CD4-positive, CD25-positive, alpha-beta regulatory T cell (primary cell): Measurements from ENCODE around the gene KLRB1. TPM values are rescaled to one million over a fixed set of nuclear protein-coding genes. Genes with fewer than 3 reads are reported as not detected.
"Not testable (repeated sequence)": the region's sequence is repeated elsewhere in the genome, so short reads cannot be mapped to it uniquely, and the experiment has no call there.

Experiments
- ATAC-seq, 2 donors: fragments of 150-1000 bp; cut with Tn5 transposase; one replicate each; pipeline ENCODE4 v1.10.0; 2021; ENCODE audit warnings: low read depth in 2 of 2, moderate number of reproducible peaks in 2 of 2, moderate library complexity in 1 of 2
- DNase-seq, 3 donors: peaks; one replicate each; pipeline versions ENCODE4 v3.0.0 to v3.0.0-alpha.2; 2012 to 2022; ENCODE audit warnings: mixed read lengths in 1 of 3
- H3K27ac ChIP-seq: one replicate; pipeline ENCODE4 v1.7.0; 2013; ENCODE audit warnings: mild to moderate bottlenecking, low read length; ENCODE audit not compliant: insufficient read depth, poor library complexity, severe bottlenecking
- H3K27me3 ChIP-seq: one replicate; pipeline ENCODE4 v1.7.0; 2013; ENCODE audit warnings: low read length; ENCODE audit not compliant: control insufficient read depth, insufficient read depth
- H3K36me3 ChIP-seq: one replicate; pipeline ENCODE4 v1.7.0; 2013; ENCODE audit warnings: mild to moderate bottlenecking, low read length, moderate library complexity; ENCODE audit not compliant: control insufficient read depth, insufficient read depth
- H3K4me1 ChIP-seq: 2 replicates; pipeline ENCODE4 v1.7.0; 2013; ENCODE audit warnings: mild to moderate bottlenecking, low read length; ENCODE audit not compliant: insufficient read depth, control insufficient read depth, poor library complexity, severe bottlenecking
- H3K4me3 ChIP-seq: one replicate; pipeline ENCODE4 v1.7.0; 2013; ENCODE audit warnings: low read depth, mild to moderate bottlenecking, low read length, moderate library complexity
- H3K9me3 ChIP-seq, 2 experiments: 1 replicate in 1 of 2; 2 replicates in 1 of 2; pipeline ENCODE4 v1.7.0; 2013; ENCODE audit warnings: low read length in 2 of 2, mild to moderate bottlenecking in 1 of 2, moderate library complexity in 1 of 2; ENCODE audit not compliant: control insufficient read depth in 2 of 2
- H3K27ac Mint-ChIP-seq, 3 donors: one replicate each; pipeline ENCODE4 v1.8.0; 2020 to 2022; ENCODE audit warnings: mild to moderate bottlenecking in 3 of 3, mixed read lengths in 3 of 3, moderate library complexity in 2 of 3
- H3K27me3 Mint-ChIP-seq: one replicate; pipeline ENCODE4 v1.8.0; 2022; ENCODE audit warnings: mild to moderate bottlenecking, mixed read lengths
- H3K36me3 Mint-ChIP-seq: one replicate; pipeline ENCODE4 v1.8.0; 2020; ENCODE audit warnings: mixed read lengths
- H3K4me1 Mint-ChIP-seq, 4 donors: one replicate each; pipeline ENCODE4 v1.8.0; 2020 to 2022; ENCODE audit warnings: mixed read lengths in 4 of 4, mild to moderate bottlenecking in 1 of 4
- H3K4me3 Mint-ChIP-seq, 4 donors: one replicate each; pipeline ENCODE4 v1.8.0; 2020 to 2022; ENCODE audit warnings: mild to moderate bottlenecking in 4 of 4, mixed read lengths in 4 of 4, moderate library complexity in 3 of 4
- H3K9me3 Mint-ChIP-seq, 7 donors: one replicate each; pipeline ENCODE4 v1.8.0; 2020 to 2022; ENCODE audit warnings: mixed read lengths in 7 of 7, mild to moderate bottlenecking in 3 of 7, moderate library complexity in 2 of 7
- polyA plus RNA-seq, 4 donors: library from polyadenylated mRNA; unstranded; fragments of 300-500 nt; fragmentation: Illumina TruSeq; gene quantifications; one replicate each; pipeline ENCODE4 v1.2.3, GENCODE V29; 2021
- total RNA-seq: library from RNA; stranded (reverse); gene quantifications from one replicate; pipeline ENCODE4 v1.2.3, GENCODE V29; 2022

The KLRB1 gene
- total and polyA plus RNA-seq, 5 donors from 2014 or later = 14.4 to 30.5 (median 21.6) TPM

DNA sequence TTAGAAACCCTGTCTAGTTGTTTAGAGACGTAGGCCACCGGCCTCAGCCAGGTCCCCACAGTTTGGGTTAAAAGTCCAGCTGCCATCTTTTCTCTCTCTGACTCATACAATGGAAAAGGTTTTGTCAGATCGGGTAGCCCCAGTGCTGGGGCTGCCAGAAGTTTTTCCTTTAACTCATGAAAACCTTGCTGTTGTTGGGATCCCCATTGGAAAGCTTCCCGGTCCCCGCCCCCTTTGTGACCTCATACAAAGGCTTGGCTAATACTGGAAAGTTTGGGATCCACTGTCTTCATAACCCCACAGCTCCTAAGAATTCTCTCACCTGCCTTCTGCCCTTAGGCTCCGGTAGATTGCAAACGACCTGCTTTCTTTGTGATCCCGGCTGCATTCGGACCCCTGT, 40.6 kb downstream of the KLRB1 start:
- H3K27me3 ChIP-seq, DNase-seq, H3K4me1 ChIP-seq, H3K36me3 ChIP-seq, H3K27me3 Mint-ChIP-seq, H3K27ac Mint-ChIP-seq, H3K36me3 Mint-ChIP-seq, H3K4me1 Mint-ChIP-seq, H3K9me3 ChIP-seq, H3K4me3 Mint-ChIP-seq, H3K4me3 ChIP-seq, ATAC-seq, H3K27ac ChIP-seq, H3K9me3 Mint-ChIP-seq: not testable (repeated sequence)

- DNase-seq, H3K36me3 ChIP-seq, H3K4me3 Mint-ChIP-seq, H3K27me3 ChIP-seq, H3K9me3 ChIP-seq, H3K9me3 Mint-ChIP-seq, H3K36me3 Mint-ChIP-seq, H3K4me1 ChIP-seq, H3K27me3 Mint-ChIP-seq, H3K27ac ChIP-seq, H3K4me3 ChIP-seq, H3K4me1 Mint-ChIP-seq, H3K27ac Mint-ChIP-seq, ATAC-seq: not testable (repeated sequence)
Observed at GRCh38 chr12:9566113-9566512, 41.6 kb downstream of the KLRB1 start.

DNA sequence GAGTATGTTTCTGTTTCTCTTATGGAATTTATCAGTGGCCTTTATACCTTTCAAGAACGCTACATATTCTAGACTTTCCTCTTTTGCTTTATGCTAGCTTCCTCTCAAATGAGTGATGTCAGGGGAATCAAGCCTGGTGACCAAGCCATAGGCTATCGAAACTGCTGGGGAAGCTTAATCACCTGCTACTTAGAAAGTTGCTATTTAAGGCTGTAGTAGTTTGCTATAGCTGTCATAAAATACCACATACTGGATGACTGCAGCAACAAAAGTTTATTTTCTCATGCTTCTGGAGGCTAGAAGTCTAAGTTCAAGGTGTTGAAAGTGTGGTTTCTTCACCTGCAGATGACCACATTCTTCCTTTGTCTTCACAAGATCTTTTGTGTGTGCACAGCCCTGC, 43.3 kb downstream of the KLRB1 start:
- not testable (repeated sequence) for H3K27me3 ChIP-seq, H3K27me3 Mint-ChIP-seq, H3K4me1 ChIP-seq, H3K4me1 Mint-ChIP-seq, ATAC-seq, H3K4me3 ChIP-seq, H3K27ac ChIP-seq, H3K9me3 Mint-ChIP-seq, H3K27ac Mint-ChIP-seq, DNase-seq, H3K4me3 Mint-ChIP-seq, H3K9me3 ChIP-seq, H3K36me3 ChIP-seq, H3K36me3 Mint-ChIP-seq

DNA sequence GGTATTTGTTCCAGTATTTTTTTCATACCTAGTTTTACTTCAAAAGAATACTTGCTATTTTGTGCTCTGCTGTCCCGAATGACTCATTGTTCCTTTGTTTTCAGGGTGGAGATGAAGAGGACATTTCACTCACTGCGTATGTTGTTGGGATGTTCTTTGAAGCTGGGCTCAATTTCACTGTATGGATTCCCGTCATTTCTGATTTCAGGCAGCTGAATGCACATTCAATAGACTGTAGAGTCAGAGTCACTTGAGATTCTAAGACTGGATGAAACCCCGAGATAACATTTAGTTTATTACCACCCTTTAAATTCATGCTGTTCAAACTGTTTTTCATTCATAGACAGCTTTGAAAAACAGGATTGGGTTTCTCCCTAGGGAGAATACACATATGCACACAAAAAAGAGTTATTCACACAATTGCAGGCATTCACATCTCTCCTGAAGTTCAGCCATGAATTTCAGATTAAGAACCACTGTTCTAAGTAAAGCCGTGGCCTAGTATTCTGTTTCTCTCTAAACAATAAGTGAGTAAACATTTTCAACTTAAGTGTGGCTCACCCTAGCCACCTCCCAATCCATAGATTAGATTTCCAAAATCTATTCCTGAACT, 44.8 kb downstream of the KLRB1 start:
- H3K4me1 ChIP-seq, H3K27ac Mint-ChIP-seq, H3K9me3 ChIP-seq, ATAC-seq, H3K27me3 ChIP-seq, H3K27me3 Mint-ChIP-seq, DNase-seq, H3K36me3 ChIP-seq, H3K4me1 Mint-ChIP-seq, H3K9me3 Mint-ChIP-seq, H3K4me3 ChIP-seq, H3K36me3 Mint-ChIP-seq, H3K27ac ChIP-seq, H3K4me3 Mint-ChIP-seq: not testable (repeated sequence)

DNA sequence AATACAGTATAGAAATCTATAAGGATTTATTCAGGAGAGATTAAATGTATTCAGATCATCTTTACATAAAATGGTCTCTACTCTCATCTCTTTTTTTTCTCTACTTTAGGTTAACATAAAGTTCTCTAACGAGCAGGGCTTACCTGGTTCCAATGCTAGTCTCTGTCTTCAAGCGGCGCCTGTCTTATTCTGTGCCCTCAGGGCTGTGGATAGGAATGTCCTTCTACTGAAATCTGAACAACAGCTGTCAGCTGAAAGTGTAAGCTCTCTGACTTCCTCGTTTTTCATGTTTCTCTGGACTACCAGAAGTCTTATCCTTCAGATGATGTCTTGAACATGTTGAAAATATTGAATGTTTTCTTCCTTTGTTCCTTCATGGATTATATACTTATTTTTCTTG, 62.2 kb downstream of the KLRB1 start:
- not testable (repeated sequence) for H3K4me3 ChIP-seq, H3K4me1 ChIP-seq, H3K27me3 ChIP-seq, H3K9me3 ChIP-seq, H3K4me3 Mint-ChIP-seq, H3K9me3 Mint-ChIP-seq, H3K27ac ChIP-seq, DNase-seq, H3K27ac Mint-ChIP-seq, H3K4me1 Mint-ChIP-seq, H3K36me3 Mint-ChIP-seq, ATAC-seq, H3K36me3 ChIP-seq, H3K27me3 Mint-ChIP-seq

Other genes with a start within 250 kb of the KLRB1 start
- 219 TPM for gene CLEC2D, start 61.8 kb upstream of the KLRB1 start, total RNA-seq
- 100 to 1,000 TPM; 223 to 312 (median 247) TPM for gene CLEC2D, start 61.8 kb upstream of the KLRB1 start, polyA plus RNA-seq
- 0.84 TPM for gene CLECL1, start 125.2 kb upstream of the KLRB1 start, total RNA-seq
- gene CLECL1, start 125.2 kb upstream of the KLRB1 start, polyA plus RNA-seq = not detected
- 1,130 TPM for gene CD69, start 153.0 kb upstream of the KLRB1 start, total RNA-seq
- gene CD69, start 153.0 kb upstream of the KLRB1 start, polyA plus RNA-seq = 100 to 1,000 TPM; 189 to 259 (median 222) TPM
- not detected for gene KLRF1, start 219.6 kb upstream of the KLRB1 start, total RNA-seq
- gene KLRF1, start 219.6 kb upstream of the KLRB1 start, polyA plus RNA-seq = under 1 TPM; 0.49 to 0.78 (median 0.71) TPM